GM23338 (cell line): ENCODE results near the gene HAS3. TPM values are rescaled to one million over a fixed set of nuclear protein-coding genes. Genes with fewer than 3 reads are reported as not detected.
A peak's percentile ranks its signal among the peaks of the same experiment; 100 is the strongest.

Experiments used
- ATAC-seq: fragments of 200-7000 bp; cut with Tn5 transposase; 3 replicates; pipeline ENCODE4 v1.9.1; 2020
- DNase-seq: peaks from one replicate; pipeline ENCODE4 v3.0.0-alpha.2; 2015; ENCODE audit warnings: low spot score
- H2AFZ ChIP-seq: fragments of 200-600 bp; sonication (generic); 2 replicates; pipeline ENCODE4 v1.8.0; 2016; ENCODE audit warnings: antibody characterized with exemption, mild to moderate bottlenecking, moderate library complexity
- H3F3A ChIP-seq: fragments of 200-600 bp; sonication (generic); replicated peaks from 2 replicates; pipeline ENCODE4 v1.8.0; 2017; ENCODE audit warnings: antibody characterized with exemption, mixed run types, low read depth
- H3K27ac ChIP-seq: fragments of 200-600 bp; sonication (generic); 2 replicates; pipeline ENCODE4 v1.6.1; 2016; ENCODE audit warnings: low read depth
- H3K27me3 ChIP-seq: fragments of 200-600 bp; sonication (generic); 2 replicates; pipeline ENCODE4 v1.8.0; 2016; ENCODE audit warnings: mild to moderate bottlenecking, mixed run types, moderate library complexity; ENCODE audit not compliant: insufficient read depth
- H3K36me3 ChIP-seq: fragments of 200-600 bp; sonication (generic); 2 replicates; pipeline ENCODE4 v1.8.0; 2016; ENCODE audit warnings: mild to moderate bottlenecking; ENCODE audit not compliant: insufficient read depth
- H3K4me1 ChIP-seq: fragments of 200-600 bp; sonication (generic); 2 replicates; pipeline ENCODE4 v1.8.0; 2016; ENCODE audit warnings: mild to moderate bottlenecking, moderate library complexity; ENCODE audit not compliant: insufficient read depth
- H3K4me2 ChIP-seq: fragments of 200-600 bp; sonication (generic); 2 replicates; pipeline ENCODE4 v1.7.1; 2017; ENCODE audit warnings: mixed run types
- H3K4me3 ChIP-seq: fragments of 200-600 bp; sonication (generic); 2 replicates; pipeline ENCODE4 v1.6.1; 2016; ENCODE audit warnings: mixed run types
- H3K79me2 ChIP-seq: fragments of 200-600 bp; sonication (generic); replicated peaks from 2 replicates; pipeline ENCODE4 v1.8.0; 2017; ENCODE audit warnings: mild to moderate bottlenecking; ENCODE audit not compliant: insufficient read depth
- H3K9me2 ChIP-seq: fragments of 200-600 bp; sonication (generic); 2 replicates; pipeline ENCODE4 v1.8.0; 2017; ENCODE audit not compliant: insufficient read depth
- H4K20me1 ChIP-seq: fragments of 200-600 bp; sonication (generic); replicated peaks from 2 replicates; pipeline ENCODE4 v1.8.0; 2017; ENCODE audit warnings: mild to moderate bottlenecking; ENCODE audit not compliant: insufficient read depth
- H3K27ac Mint-ChIP-seq: 2 replicates; pipeline ENCODE4 v1.8.0; 2020; ENCODE audit warnings: inconsistent platforms, mild to moderate bottlenecking, moderate library complexity, mixed read lengths
- H3K27me3 Mint-ChIP-seq: 3 replicates; pipeline ENCODE4 v1.8.0; 2022; ENCODE audit warnings: low read depth, mild to moderate bottlenecking, moderate library complexity, mixed read lengths, inconsistent platforms; ENCODE audit not compliant: insufficient read depth, poor library complexity
- H3K36me3 Mint-ChIP-seq: 3 replicates; pipeline ENCODE4 v1.8.0; 2021; ENCODE audit warnings: low read depth, mild to moderate bottlenecking, inconsistent platforms, moderate library complexity, mixed read lengths
- H3K4me1 Mint-ChIP-seq: 3 replicates; pipeline ENCODE4 v1.8.0; 2020; ENCODE audit warnings: mild to moderate bottlenecking, inconsistent platforms, mixed read lengths
- H3K4me3 Mint-ChIP-seq: 3 replicates; pipeline ENCODE4 v1.8.0; 2021; ENCODE audit warnings: moderate library complexity, mild to moderate bottlenecking, inconsistent platforms, mixed read lengths
- H3K9me3 Mint-ChIP-seq: 3 replicates; pipeline ENCODE4 v1.8.0; 2020; ENCODE audit warnings: moderate library complexity, mild to moderate bottlenecking, inconsistent platforms, mixed read lengths
- CREB1 ChIP-seq: fragments of 250-450 bp; sonication (Bioruptor Pico); IDR thresholded peaks from 2 replicates; pipeline ENCODE4 v1.5.0; 2020; ENCODE audit warnings: low read depth, mild to moderate bottlenecking, moderate library complexity
- CTCF ChIP-seq, 2 experiments: fragments of 200-600 bp in 1 of 2; sonication (generic) in 1 of 2; conservative IDR thresholded peaks; 2 replicates each; pipeline versions ENCODE4 v1.5.1 to v1.6.1; 2016 to 2017; ENCODE audit warnings: antibody characterized with exemption in 2 of 2, low read depth in 2 of 2, mild to moderate bottlenecking in 2 of 2, moderate library complexity in 1 of 2
- ETS1 ChIP-seq: IDR thresholded peaks from 2 replicates; pipeline ENCODE4 v1.6.1; 2016; ENCODE audit warnings: antibody characterized with exemption
- EZH2 ChIP-seq: fragments of 200-600 bp; sonication (generic); IDR thresholded peaks from one replicate; pipeline ENCODE4 v1.8.0; 2017; ENCODE audit warnings: antibody characterized with exemption, mild to moderate bottlenecking, low read depth; ENCODE audit not compliant: unreplicated experiment
- EZH2phosphoT487 ChIP-seq: fragments of 200-600 bp; sonication (generic); IDR thresholded peaks from one replicate; pipeline ENCODE4 v1.8.1; 2018; ENCODE audit warnings: antibody characterized with exemption; ENCODE audit not compliant: unreplicated experiment
- JUNB ChIP-seq: IDR thresholded peaks from one replicate; pipeline ENCODE4 v1.6.1; 2016; ENCODE audit warnings: antibody characterized with exemption; ENCODE audit not compliant: unreplicated experiment
- NANOG ChIP-seq: IDR thresholded peaks from 2 replicates; pipeline ENCODE4 v1.6.1; 2016; ENCODE audit warnings: antibody characterized with exemption, borderline replicate concordance
- POLR2AphosphoS5 ChIP-seq: IDR thresholded peaks from 2 replicates; pipeline ENCODE4 v1.6.1; 2016; ENCODE audit warnings: antibody characterized with exemption, low read depth
- STAT1 ChIP-seq: IDR thresholded peaks from one replicate; pipeline ENCODE4 v1.6.1; 2016; ENCODE audit warnings: antibody characterized with exemption; ENCODE audit not compliant: unreplicated experiment
- ZNF114 ChIP-seq: fragments of 250-450 bp; sonication (Bioruptor Pico); IDR thresholded peaks from 2 replicates; pipeline ENCODE4 v1.5.0; 2020; ENCODE audit warnings: mild to moderate bottlenecking, moderate library complexity
- ZNF331 ChIP-seq: fragments of 250-450 bp; sonication (Bioruptor Pico); IDR thresholded peaks from 2 replicates; pipeline ENCODE4 v1.5.0; 2020; ENCODE audit warnings: low read depth, mild to moderate bottlenecking, moderate library complexity
- polyA plus RNA-seq: library from polyadenylated mRNA; unstranded; fragments of >200 nt; fragmentation: Nextera tagmentation; extraction: Ambion mirVana; gene quantifications from 2 replicates; pipeline ENCODE4 v1.2.1, GENCODE V29; 2016
- total RNA-seq: library from RNA; depleted of rRNA; stranded (reverse); fragments of >200 nt; shearing (Covaris generic); gene quantifications from 2 replicates; pipeline ENCODE4 v1.2.3, GENCODE V29; 2014
- TF ChIP-seq, protein P1 (sequence below): fragments of 250-450 bp; sonication (Bioruptor Pico); IDR thresholded peaks from 2 replicates; pipeline ENCODE4 v1.5.0; 2020; ENCODE audit warnings: mild to moderate bottlenecking, moderate library complexity

Gene HAS3
- total and polyA plus RNA-seq, 2 experiments from 2014 or later = 7.3 to 54.9 TPM

DNA sequence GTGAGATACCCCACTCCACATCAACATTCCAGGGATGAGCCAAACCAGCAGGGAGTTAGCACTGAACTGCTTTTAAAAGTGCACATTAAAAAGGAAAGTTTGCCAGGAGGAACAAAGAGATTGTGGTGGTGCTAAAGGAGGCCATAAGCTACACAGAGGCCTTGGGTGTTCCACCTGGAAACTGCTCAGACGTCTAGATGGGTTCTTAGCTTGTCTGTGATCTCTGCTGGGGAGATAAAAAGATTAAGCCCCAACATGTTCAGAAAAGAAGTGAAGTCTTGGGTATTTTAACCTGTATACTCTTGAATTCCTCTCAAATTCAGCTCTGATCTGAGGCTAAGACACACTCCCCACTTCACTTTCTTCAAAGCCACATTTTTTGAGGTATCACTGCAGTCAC is 10.4 kb downstream of the HAS3 start:
- H2AFZ ChIP-seq = no peak overlapping the region
- Mint-ChIP-seq H3K4me1 (peaks cover 18% of the 10 kb centered on the region), H3K36me3 (peaks cover 98% of the 10 kb centered on the region), H3K9me3 (peaks cover 3% of the 10 kb centered on the region; the same call in 1 of the 3 replicates), H3K27me3 (peaks cover 12% of the 10 kb centered on the region), H3K27ac (no peak overlapping the region), H3K4me3 (no peak overlapping the region)
- H3K27me3 ChIP-seq = no peaks in the 10 kb centered on the region
- ATAC-seq (no peak), DNase-seq (no peak)
- H3K27ac ChIP-seq = peak overlapping the region; percentile 74; the same call in 1 of the 2 replicates
- TF ChIP-seq STAT1 (no peak), JUNB (no peak), EZH2 (no peak)
- no peak overlapping the region for H3K4me3 ChIP-seq
- H3K4me1 ChIP-seq = peaks cover 5% of the 10 kb centered on the region; the same call in 1 of the 2 replicates
- peaks cover 63% of the 10 kb centered on the region for H3K36me3 ChIP-seq
- peaks cover 17% of the 10 kb centered on the region for H4K20me1 ChIP-seq
- peaks cover 8% of the 10 kb centered on the region for H3K79me2 ChIP-seq
- H3K9me2 ChIP-seq = no peaks in the 10 kb centered on the region
- no peak overlapping the region for H3K4me2 ChIP-seq
- H3F3A ChIP-seq = peaks cover 61% of the 10 kb centered on the region

GRCh38 chr16:69116256-69116875 is 10.9 kb downstream of the HAS3 start:
- Histone ChIP-seq H4K20me1 (peaks cover 17% of the 10 kb centered on the region), H3K4me2 (no peak overlapping the region), H3F3A (peaks cover 64% of the 10 kb centered on the region), H3K36me3 (peaks cover 64% of the 10 kb centered on the region), H3K27me3 (no peaks in the 10 kb centered on the region), H3K4me1 (peaks cover 4% of the 10 kb centered on the region; the same call in 1 of the 2 replicates), H3K4me3 (no peak overlapping the region), H3K9me2 (no peaks in the 10 kb centered on the region), H2AFZ (no peak overlapping the region), H3K27ac (peak overlapping the region; percentile 74), H3K79me2 (peaks cover 8% of the 10 kb centered on the region)
- no peak overlapping the region for H3K27ac Mint-ChIP-seq
- peaks cover 100% of the 10 kb centered on the region for H3K36me3 Mint-ChIP-seq
- H3K9me3 Mint-ChIP-seq = peaks cover 3% of the 10 kb centered on the region; the same call in 1 of the 3 replicates
- H3K4me3 Mint-ChIP-seq = no peak overlapping the region
- peaks cover 16% of the 10 kb centered on the region for H3K4me1 Mint-ChIP-seq
- ATAC-seq (no peak), DNase-seq (no peak)
- peaks cover 10% of the 10 kb centered on the region for H3K27me3 Mint-ChIP-seq
- TF ChIP-seq EZH2phosphoT487 = no peak
- TF ChIP-seq CTCF (conservative IDR thresholded peaks at IDR 0.05; ENCODE audit: low read depth in 2 of 2) = no peak
- no peak for TF ChIP-seq EZH2
- no peak for TF ChIP-seq NANOG
- TF ChIP-seq, protein P1, sequence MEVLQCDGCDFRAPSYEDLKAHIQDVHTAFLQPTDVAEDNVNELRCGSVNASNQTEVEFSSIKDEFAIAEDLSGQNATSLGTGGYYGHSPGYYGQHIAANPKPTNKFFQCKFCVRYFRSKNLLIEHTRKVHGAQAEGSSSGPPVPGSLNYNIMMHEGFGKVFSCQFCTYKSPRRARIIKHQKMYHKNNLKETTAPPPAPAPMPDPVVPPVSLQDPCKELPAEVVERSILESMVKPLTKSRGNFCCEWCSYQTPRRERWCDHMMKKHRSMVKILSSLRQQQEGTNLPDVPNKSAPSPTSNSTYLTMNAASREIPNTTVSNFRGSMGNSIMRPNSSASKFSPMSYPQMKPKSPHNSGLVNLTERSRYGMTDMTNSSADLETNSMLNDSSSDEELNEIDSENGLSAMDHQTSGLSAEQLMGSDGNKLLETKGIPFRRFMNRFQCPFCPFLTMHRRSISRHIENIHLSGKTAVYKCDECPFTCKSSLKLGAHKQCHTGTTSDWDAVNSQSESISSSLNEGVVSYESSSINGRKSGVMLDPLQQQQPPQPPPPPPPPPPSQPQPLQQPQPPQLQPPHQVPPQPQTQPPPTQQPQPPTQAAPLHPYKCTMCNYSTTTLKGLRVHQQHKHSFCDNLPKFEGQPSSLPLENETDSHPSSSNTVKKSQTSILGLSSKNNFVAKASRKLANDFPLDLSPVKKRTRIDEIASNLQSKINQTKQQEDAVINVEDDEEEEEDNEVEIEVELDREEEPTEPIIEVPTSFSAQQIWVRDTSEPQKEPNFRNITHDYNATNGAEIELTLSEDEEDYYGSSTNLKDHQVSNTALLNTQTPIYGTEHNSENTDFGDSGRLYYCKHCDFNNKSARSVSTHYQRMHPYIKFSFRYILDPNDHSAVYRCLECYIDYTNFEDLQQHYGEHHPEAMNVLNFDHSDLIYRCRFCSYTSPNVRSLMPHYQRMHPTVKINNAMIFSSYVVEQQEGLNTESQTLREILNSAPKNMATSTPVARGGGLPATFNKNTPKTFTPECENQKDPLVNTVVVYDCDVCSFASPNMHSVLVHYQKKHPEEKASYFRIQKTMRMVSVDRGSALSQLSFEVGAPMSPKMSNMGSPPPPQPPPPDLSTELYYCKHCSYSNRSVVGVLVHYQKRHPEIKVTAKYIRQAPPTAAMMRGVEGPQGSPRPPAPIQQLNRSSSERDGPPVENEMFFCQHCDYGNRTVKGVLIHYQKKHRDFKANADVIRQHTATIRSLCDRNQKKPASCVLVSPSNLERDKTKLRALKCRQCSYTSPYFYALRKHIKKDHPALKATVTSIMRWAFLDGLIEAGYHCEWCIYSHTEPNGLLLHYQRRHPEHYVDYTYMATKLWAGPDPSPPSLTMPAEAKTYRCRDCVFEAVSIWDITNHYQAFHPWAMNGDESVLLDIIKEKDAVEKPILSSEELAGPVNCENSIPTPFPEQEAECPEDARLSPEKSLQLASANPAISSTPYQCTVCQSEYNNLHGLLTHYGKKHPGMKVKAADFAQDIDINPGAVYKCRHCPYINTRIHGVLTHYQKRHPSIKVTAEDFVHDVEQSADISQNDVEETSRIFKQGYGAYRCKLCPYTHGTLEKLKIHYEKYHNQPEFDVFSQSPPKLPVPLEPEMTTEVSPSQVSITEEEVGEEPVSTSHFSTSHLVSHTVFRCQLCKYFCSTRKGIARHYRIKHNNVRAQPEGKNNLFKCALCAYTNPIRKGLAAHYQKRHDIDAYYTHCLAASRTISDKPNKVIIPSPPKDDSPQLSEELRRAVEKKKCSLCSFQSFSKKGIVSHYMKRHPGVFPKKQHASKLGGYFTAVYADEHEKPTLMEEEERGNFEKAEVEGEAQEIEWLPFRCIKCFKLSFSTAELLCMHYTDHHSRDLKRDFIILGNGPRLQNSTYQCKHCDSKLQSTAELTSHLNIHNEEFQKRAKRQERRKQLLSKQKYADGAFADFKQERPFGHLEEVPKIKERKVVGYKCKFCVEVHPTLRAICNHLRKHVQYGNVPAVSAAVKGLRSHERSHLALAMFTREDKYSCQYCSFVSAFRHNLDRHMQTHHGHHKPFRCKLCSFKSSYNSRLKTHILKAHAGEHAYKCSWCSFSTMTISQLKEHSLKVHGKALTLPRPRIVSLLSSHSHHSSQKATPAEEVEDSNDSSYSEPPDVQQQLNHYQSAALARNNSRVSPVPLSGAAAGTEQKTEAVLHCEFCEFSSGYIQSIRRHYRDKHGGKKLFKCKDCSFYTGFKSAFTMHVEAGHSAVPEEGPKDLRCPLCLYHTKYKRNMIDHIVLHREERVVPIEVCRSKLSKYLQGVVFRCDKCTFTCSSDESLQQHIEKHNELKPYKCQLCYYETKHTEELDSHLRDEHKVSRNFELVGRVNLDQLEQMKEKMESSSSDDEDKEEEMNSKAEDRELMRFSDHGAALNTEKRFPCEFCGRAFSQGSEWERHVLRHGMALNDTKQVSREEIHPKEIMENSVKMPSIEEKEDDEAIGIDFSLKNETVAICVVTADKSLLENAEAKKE = no peak
- TF ChIP-seq JUNB = no peak
- TF ChIP-seq ZNF331 = no peak
- TF ChIP-seq CREB1 (CRISPR knock-in tag) = no peak
- no peak for TF ChIP-seq ZNF114 (CRISPR knock-in tag)
- TF ChIP-seq POLR2AphosphoS5 = no peak
- no peak for TF ChIP-seq ETS1
